Measurements from ENCODE around the gene EIF1. TPM values are rescaled to one million over a fixed set of nuclear protein-coding genes. Genes with fewer than 3 reads are reported as not detected.

Gene EIF1
- total RNA-seq, 2 donors from 2014 or later, result 99.5 to 120 TPM

- Histone ChIP-seq H3K4me3 (no peak overlapping the region), H3K27me3 (no peaks in the 10 kb centered on the region), H3K9me3 (no peaks in the 10 kb centered on the region), H3K36me3 (replicated peaks in 1 of 2; ENCODE audit: insufficient read depth in 1 of 2, low read depth in 2 of 2) (no peaks in the 10 kb centered on the region), H3K4me1 (peaks cover 31% of the 10 kb centered on the region), H3K27ac (no peak overlapping the region)
- intact Hi-C loops (cut with DNase I), result no loop called here
- DNase-seq (no peak), ATAC-seq (no peak)
- WGBS, 2 donors, result 84 to 88% methylated on average over 10 of the region's 10 CpGs
- TF ChIP-seq CTCF (IDR thresholded peaks at IDR 0.05) (no peak), POLR2A (IDR thresholded peaks at IDR 0.05) (no peak)
Measured at GRCh38 chr17:41649923-41650519, 38.7 kb upstream of the EIF1 start.

DNA sequence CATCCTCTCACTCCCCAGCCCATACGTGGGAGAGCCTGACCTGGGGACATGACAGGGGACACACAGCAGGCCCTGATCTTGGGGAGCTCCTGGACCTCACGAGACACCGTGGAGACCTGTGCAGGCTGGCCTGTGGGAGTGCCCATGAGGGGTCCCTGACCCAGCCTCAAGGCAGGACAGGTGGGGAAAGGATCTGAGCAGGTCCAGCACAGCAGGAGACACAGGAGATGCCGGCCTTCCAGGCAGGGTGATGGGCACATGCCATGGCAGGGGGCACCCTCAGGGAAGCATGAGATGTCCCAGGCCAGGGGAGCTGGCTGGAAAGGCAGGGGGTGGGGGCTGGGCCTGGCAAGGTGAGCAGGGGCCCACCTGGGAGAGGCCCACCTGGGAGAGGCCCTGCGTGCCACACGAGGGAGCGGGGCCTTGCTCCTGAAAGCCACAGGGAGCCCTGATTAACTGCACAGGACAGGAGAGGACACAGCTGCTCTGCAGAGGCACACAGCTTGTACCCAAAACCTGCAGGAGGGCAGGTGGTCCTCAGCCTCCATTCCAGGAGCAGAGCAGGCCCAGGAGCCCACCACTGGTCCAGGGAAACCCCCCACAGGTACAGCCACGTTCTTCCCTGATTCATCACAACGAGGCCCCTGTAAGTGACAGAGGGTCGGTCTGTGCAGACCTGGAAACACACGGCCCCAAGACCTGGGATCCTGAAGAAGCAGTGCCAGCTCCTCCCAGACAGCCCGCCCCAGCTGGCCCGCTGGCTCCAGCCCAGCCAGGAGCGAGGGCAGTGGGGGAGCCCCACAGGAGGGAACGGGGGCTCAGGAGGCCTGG lies 37.7 kb upstream of the EIF1 start:
- WGBS, 2 donors, result 51 to 100% methylated on average over 2 to 13 of the region's 15 CpGs
- Histone ChIP-seq H3K4me3 (no peak overlapping the region), H3K27ac (peak overlapping the region; percentile 4 to 74 (median 52)), H3K4me1 (peaks cover 40% of the 10 kb centered on the region), H3K36me3 (replicated peaks in 1 of 2; ENCODE audit: insufficient read depth in 1 of 2, low read depth in 2 of 2) (no peaks in the 10 kb centered on the region), H3K27me3 (no peaks in the 10 kb centered on the region), H3K9me3 (no peaks in the 10 kb centered on the region)
- DNase-seq (no peak), ATAC-seq (no peak)
- intact Hi-C loops (cut with DNase I), result no loop called here
- TF ChIP-seq POLR2A (IDR thresholded peaks at IDR 0.05) (peak in 2 of 3 donors; percentile 15 to 25), CTCF (IDR thresholded peaks at IDR 0.05) (no peak)

DNA sequence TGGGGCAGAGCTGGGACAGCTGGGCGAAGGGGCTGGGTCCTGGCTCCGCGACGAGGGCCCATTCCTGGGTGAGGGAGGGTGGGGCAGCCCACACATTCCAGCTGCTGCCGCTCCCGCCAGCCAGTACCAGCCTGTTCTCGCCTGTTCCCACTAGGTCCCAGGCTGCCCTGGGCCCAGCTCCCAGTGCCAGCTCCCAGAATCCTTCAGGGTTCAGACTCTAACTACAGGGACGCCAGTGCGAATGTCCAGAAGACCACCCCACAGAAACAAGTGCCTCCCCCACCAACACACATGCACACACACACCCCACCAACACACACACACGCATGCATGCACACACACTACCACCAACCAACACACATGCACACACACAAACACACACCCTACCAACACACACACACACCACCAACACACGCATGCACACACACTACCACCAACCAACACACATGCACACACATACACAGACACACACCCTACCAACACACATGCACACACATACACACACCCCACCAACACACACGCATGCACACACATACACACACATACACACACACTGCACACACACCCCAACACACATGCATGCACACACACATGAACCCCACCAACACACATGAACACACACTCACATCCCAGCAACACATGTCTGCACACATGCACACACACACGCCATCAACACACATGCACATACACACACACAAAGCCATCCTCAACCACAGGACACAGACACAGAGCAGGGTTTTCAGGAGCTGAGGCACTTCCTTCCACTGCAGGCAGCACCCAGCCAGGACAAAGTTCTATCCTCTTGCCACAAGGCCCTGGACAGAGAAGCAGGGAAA lies 36.8 kb upstream of the EIF1 start:
- Histone ChIP-seq H3K9me3 (no peaks in the 10 kb centered on the region), H3K27me3 (no peaks in the 10 kb centered on the region), H3K4me1 (peaks cover 44% of the 10 kb centered on the region), H3K36me3 (replicated peaks in 1 of 2; ENCODE audit: insufficient read depth in 1 of 2, low read depth in 2 of 2) (no peaks in the 10 kb centered on the region), H3K27ac (peak overlapping the region in 3 of 4 donors; percentile 51 to 74 (median 54)), H3K4me3 (no peak overlapping the region)
- DNase-seq, result peak; percentile 71 to 86 (median 82)
- intact Hi-C loops (cut with DNase I), result no loop called here
- TF ChIP-seq POLR2A (IDR thresholded peaks at IDR 0.05) (peak in 1 of 3 donors; percentile 7), CTCF (IDR thresholded peaks at IDR 0.05) (no peak)
- 40 to 73% methylated on average over 6 to 13 of the region's 13 CpGs for WGBS, 2 donors
- peak; percentile 74 for ATAC-seq

DNA sequence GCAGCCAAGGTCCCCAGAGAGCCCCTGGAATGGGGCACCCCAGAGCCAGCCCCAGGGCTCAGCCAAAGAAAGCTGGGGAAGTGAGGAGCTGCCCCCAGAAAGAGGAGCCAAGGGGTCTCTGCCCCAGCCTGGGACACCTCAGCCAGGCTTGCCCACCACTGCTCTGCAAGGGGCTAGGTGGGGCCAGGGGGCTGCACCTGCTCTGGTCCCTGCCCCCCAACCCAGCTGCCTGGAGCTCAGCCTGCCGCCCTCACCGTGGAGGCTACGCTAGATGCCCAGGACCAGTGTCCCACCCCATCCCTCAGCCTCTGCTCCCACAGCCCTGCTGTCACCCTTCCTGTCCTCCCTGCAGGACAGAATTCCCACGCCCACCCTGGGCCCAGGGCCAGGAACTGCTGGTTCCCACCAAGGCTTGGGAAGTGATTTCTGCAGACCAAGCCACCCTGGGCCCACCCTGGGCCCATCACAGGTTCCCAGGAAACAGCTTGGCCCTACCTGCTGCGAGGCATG lies 36.2 kb upstream of the EIF1 start:
- no peak overlapping the region for H3K27ac ChIP-seq
- no peaks in the 10 kb centered on the region for H3K27me3 ChIP-seq
- DNase-seq, result no peak
- no peak overlapping the region for H3K4me3 ChIP-seq
- peaks cover 44% of the 10 kb centered on the region for H3K4me1 ChIP-seq
- WGBS, 2 donors, result 66% methylated on average over 4 of the region's 5 CpGs; no CpG with 5 or more reads in 1 of the 2 donors
- intact Hi-C loops (cut with DNase I), result no loop called here
- H3K9me3 ChIP-seq, result no peaks in the 10 kb centered on the region
- ATAC-seq, result no peak
- TF ChIP-seq POLR2A (IDR thresholded peaks at IDR 0.05), result no peak
- TF ChIP-seq CTCF (IDR thresholded peaks at IDR 0.05), result no peak
- no peaks in the 10 kb centered on the region for H3K36me3 ChIP-seq (replicated peaks in 1 of 2; ENCODE audit: insufficient read depth in 1 of 2, low read depth in 2 of 2)
